SH-SY5Y (cell line): Measurements from ENCODE around the gene RAMP3.

ENCODE experiments used
- GATA2 ChIP-seq: IDR thresholded peaks from 2 replicates; pipeline ENCODE4 v1.6.1; 2011; ENCODE audit warnings: mild to moderate bottlenecking, low read depth, low read length
- GATA3 ChIP-seq: IDR thresholded peaks from 2 replicates; pipeline ENCODE4 v1.6.1; 2011; ENCODE audit warnings: low read depth, mild to moderate bottlenecking, low read length, moderate library complexity

The RAMP3 gene

GRCh38 chr7:45186261-45186813, 28.7 kb downstream of the RAMP3 start:
- TF ChIP-seq GATA2: no peak
- TF ChIP-seq GATA3: no peak

GRCh38 chr7:45187089-45187945, 29.7 kb downstream of the RAMP3 start:
- TF ChIP-seq GATA2 (no peak), GATA3 (no peak)

- TF ChIP-seq GATA2 (no peak), GATA3 (no peak)
Measured at GRCh38 chr7:45187946-45188411, 30.4 kb downstream of the RAMP3 start.

GRCh38 chr7:45188736-45189135, 31.1 kb downstream of the RAMP3 start:
- no peak for TF ChIP-seq GATA3
- TF ChIP-seq GATA2: no peak

- TF ChIP-seq GATA3: no peak
- no peak for TF ChIP-seq GATA2
Measured at GRCh38 chr7:45189151-45189970, 31.8 kb downstream of the RAMP3 start.

GRCh38 chr7:45190406-45191165, 33.0 kb downstream of the RAMP3 start:
- no peak for TF ChIP-seq GATA3
- no peak for TF ChIP-seq GATA2

GRCh38 chr7:45191396-45191795, 33.8 kb downstream of the RAMP3 start:
- TF ChIP-seq GATA2 (no peak), GATA3 (no peak)

GRCh38 chr7:45192621-45193041, 35.0 kb downstream of the RAMP3 start:
- TF ChIP-seq GATA3 (no peak), GATA2 (no peak)

- TF ChIP-seq GATA2 (no peak), GATA3 (no peak)
Measured at GRCh38 chr7:45193828-45194227, 36.2 kb downstream of the RAMP3 start.

GRCh38 chr7:45196374-45196773, 38.8 kb downstream of the RAMP3 start:
- TF ChIP-seq GATA3 (no peak), GATA2 (no peak)

- TF ChIP-seq GATA2 (no peak), GATA3 (no peak)
Measured at GRCh38 chr7:45197461-45197860, 39.9 kb downstream of the RAMP3 start.

- no peak for TF ChIP-seq GATA2
Measured at GRCh38 chr7:45198986-45199385, 41.4 kb downstream of the RAMP3 start.

GRCh38 chr7:45199506-45199905, 41.9 kb downstream of the RAMP3 start:
- TF ChIP-seq GATA3 (no peak), GATA2 (no peak)

GRCh38 chr7:45202625-45203024, 45.0 kb downstream of the RAMP3 start:
- TF ChIP-seq GATA2: no peak
- TF ChIP-seq GATA3: no peak

GRCh38 chr7:45203036-45203435, 45.4 kb downstream of the RAMP3 start:
- no peak for TF ChIP-seq GATA3
- TF ChIP-seq GATA2: no peak
